Mesenchymal stem cell (in vitro differentiated cells and primary cell): ENCODE results near the gene SKA3.
A peak's percentile ranks its signal among the peaks of the same experiment; 100 is the strongest.

Experiments used
- DNase-seq: peaks from one replicate; pipeline ENCODE4 v3.0.0-alpha.2; 2013
- H2AFZ ChIP-seq: one replicate; pipeline ENCODE4 v1.6.1; 2013; ENCODE audit warnings: low read depth, mild to moderate bottlenecking, control low read depth, inconsistent platforms, low read length, moderate library complexity
- H2AK5ac ChIP-seq: 2 replicates; pipeline ENCODE4 v1.6.1; 2013; ENCODE audit warnings: low read length, moderate library complexity, mild to moderate bottlenecking, inconsistent platforms; ENCODE audit not compliant: severe bottlenecking
- H2BK120ac ChIP-seq: one replicate; pipeline ENCODE4 v1.6.1; 2013; ENCODE audit warnings: low read depth, mild to moderate bottlenecking, inconsistent platforms, low read length, moderate library complexity
- H2BK12ac ChIP-seq, 2 experiments: one replicate each; pipeline ENCODE4 v1.6.1; 2013; ENCODE audit warnings: inconsistent platforms in 2 of 2, low read length in 2 of 2, mild to moderate bottlenecking in 2 of 2, moderate library complexity in 2 of 2, control low read depth in 1 of 2
- H2BK15ac ChIP-seq: one replicate; pipeline ENCODE4 v1.6.1; 2013; ENCODE audit warnings: mild to moderate bottlenecking, low read depth, inconsistent platforms; ENCODE audit not compliant: poor library complexity, severe bottlenecking
- H2BK5ac ChIP-seq: 2 replicates; pipeline ENCODE4 v1.6.1; 2013; ENCODE audit warnings: low read depth, mild to moderate bottlenecking, low read length, control low read depth, inconsistent platforms; ENCODE audit not compliant: poor library complexity, severe bottlenecking
- H3K14ac ChIP-seq, 2 experiments: one replicate each; pipeline ENCODE4 v1.6.1; 2013; ENCODE audit warnings: inconsistent platforms in 2 of 2, low read length in 2 of 2, control low read depth in 1 of 2, mild to moderate bottlenecking in 1 of 2, moderate library complexity in 1 of 2
- H3K18ac ChIP-seq, 2 experiments: one replicate each; pipeline ENCODE4 v1.6.1; 2013; ENCODE audit warnings: inconsistent platforms in 2 of 2, low read length in 2 of 2, control low read depth in 1 of 2, low read depth in 1 of 2, mild to moderate bottlenecking in 1 of 2
- H3K23ac ChIP-seq, 2 experiments: one replicate each; pipeline ENCODE4 v1.6.1; 2013; ENCODE audit warnings: inconsistent platforms in 2 of 2, low read length in 2 of 2, mild to moderate bottlenecking in 2 of 2, moderate library complexity in 2 of 2, control low read depth in 1 of 2
- H3K27ac ChIP-seq: 2 replicates; pipeline ENCODE4 v1.5.1; 2013; ENCODE audit warnings: mild to moderate bottlenecking, moderate library complexity, low read length, control low read depth, inconsistent platforms; ENCODE audit not compliant: poor library complexity, severe bottlenecking
- H3K27me3 ChIP-seq, 2 experiments: 2 replicates each; pipeline versions ENCODE4 v1.6.1 to v1.7.0; 2013; ENCODE audit warnings: low read length in 2 of 2, mild to moderate bottlenecking in 2 of 2, moderate library complexity in 2 of 2, control low read depth in 1 of 2, inconsistent platforms in 1 of 2; ENCODE audit not compliant: control insufficient read depth in 1 of 2, insufficient read depth in 1 of 2
- H3K36me3 ChIP-seq, 2 experiments: 2 replicates each; pipeline versions ENCODE4 v1.6.1 to v1.7.0; 2013; ENCODE audit warnings: low read length in 2 of 2, control low read depth in 1 of 2, inconsistent platforms in 1 of 2, low read depth in 1 of 2, mild to moderate bottlenecking in 1 of 2; ENCODE audit not compliant: insufficient read depth in 2 of 2, control insufficient read depth in 1 of 2
- H3K4ac ChIP-seq, 2 experiments: one replicate each; pipeline ENCODE4 v1.6.1; 2013; ENCODE audit warnings: inconsistent platforms in 2 of 2, low read length in 2 of 2, mild to moderate bottlenecking in 2 of 2, moderate library complexity in 2 of 2, control low read depth in 1 of 2, low read depth in 1 of 2
- H3K4me1 ChIP-seq: 2 replicates; pipeline ENCODE4 v1.6.1; 2013; ENCODE audit warnings: low read depth, low read length, control low read depth; ENCODE audit not compliant: control insufficient read depth, insufficient read depth
- H3K4me2 ChIP-seq: 2 replicates; pipeline ENCODE4 v1.6.1; 2013; ENCODE audit warnings: low read length, mild to moderate bottlenecking, inconsistent platforms; ENCODE audit not compliant: poor library complexity, severe bottlenecking
- H3K4me3 ChIP-seq, 2 experiments: 2 replicates each; pipeline versions ENCODE4 v1.5.1 to v1.7.0; 2013; ENCODE audit warnings: low read length in 2 of 2, mild to moderate bottlenecking in 2 of 2, control low read depth in 1 of 2, low read depth in 1 of 2; ENCODE audit not compliant: insufficient read depth in 1 of 2
- H3K79me1 ChIP-seq: replicated peaks from 2 replicates; pipeline ENCODE4 v1.6.1; 2013; ENCODE audit warnings: mild to moderate bottlenecking, control low read depth, low read length, inconsistent platforms; ENCODE audit not compliant: poor library complexity, severe bottlenecking
- H3K9ac ChIP-seq: 2 replicates; pipeline ENCODE4 v1.7.0; 2013; ENCODE audit warnings: mild to moderate bottlenecking, low read length, moderate library complexity
- H3K9me3 ChIP-seq: 2 replicates; pipeline ENCODE4 v1.7.0; 2013; ENCODE audit warnings: mild to moderate bottlenecking, low read length; ENCODE audit not compliant: control insufficient read depth
- H4K8ac ChIP-seq: one replicate; pipeline ENCODE4 v1.6.1; 2013; ENCODE audit warnings: inconsistent platforms, mild to moderate bottlenecking, low read length, moderate library complexity
- H4K91ac ChIP-seq: one replicate; pipeline ENCODE4 v1.6.1; 2013; ENCODE audit warnings: mild to moderate bottlenecking, low read length, inconsistent platforms
- WGBS: methylation state at CpG from one replicate; pipeline ENCODE4 v1.1.7; 2013; ENCODE audit warnings: mixed read lengths; 5-methylcytosine and 5-hydroxymethylcytosine counted together

The SKA3 gene

GRCh38 chr13:21142766-21143165 lies 33.6 kb downstream of the SKA3 start:
- no peak overlapping the region for H2BK120ac ChIP-seq
- no peak overlapping the region for H3K14ac ChIP-seq
- no peak overlapping the region for H3K18ac ChIP-seq
- no peak overlapping the region for H4K91ac ChIP-seq
- H3K79me1 ChIP-seq = peaks cover 9% of the 10 kb centered on the region
- peak overlapping the region in 1 of 2 experiments; percentile 30 for H3K4me3 ChIP-seq
- no peak overlapping the region for H2AK5ac ChIP-seq
- H3K27me3 ChIP-seq = no peaks in the 10 kb centered on the region
- H3K4me1 ChIP-seq = peaks cover 4% of the 10 kb centered on the region
- no peak overlapping the region for H3K4me2 ChIP-seq
- H3K9ac ChIP-seq = no peak overlapping the region
- no peak overlapping the region for H2AFZ ChIP-seq
- H4K8ac ChIP-seq = no peak overlapping the region
- no peak overlapping the region for H3K4ac ChIP-seq
- no peak overlapping the region for H2BK5ac ChIP-seq
- no peak for DNase-seq
- H2BK12ac ChIP-seq = no peak overlapping the region
- H3K27ac ChIP-seq = no peak overlapping the region
- no peak overlapping the region for H3K23ac ChIP-seq
- no peak overlapping the region for H2BK15ac ChIP-seq
- 99% methylated on average over 3 of the region's 3 CpGs for WGBS
- no peaks in the 10 kb centered on the region for H3K9me3 ChIP-seq
- peaks cover 16 to 42% of the 10 kb centered on the region in 2 experiments for H3K36me3 ChIP-seq

- H2BK15ac ChIP-seq = no peak overlapping the region
Observed at GRCh38 chr13:21139374-21139773, 37.0 kb downstream of the SKA3 start.

GRCh38 chr13:21138561-21138960 lies 37.8 kb downstream of the SKA3 start:
- 92% methylated on average over 1 of the region's 1 CpG for WGBS
- peaks cover 7% of the 10 kb centered on the region for H3K4me1 ChIP-seq
- H3K27me3 ChIP-seq = no peaks in the 10 kb centered on the region
- H3K9ac ChIP-seq = no peak overlapping the region
- H4K8ac ChIP-seq = no peak overlapping the region
- no peak overlapping the region for H2BK5ac ChIP-seq
- no peak overlapping the region for H3K4me2 ChIP-seq
- no peak overlapping the region for H3K14ac ChIP-seq
- no peak overlapping the region for H3K18ac ChIP-seq
- H2AFZ ChIP-seq = no peak overlapping the region
- H4K91ac ChIP-seq = no peak overlapping the region
- H2BK120ac ChIP-seq = no peak overlapping the region
- no peak overlapping the region for H2AK5ac ChIP-seq
- no peak overlapping the region for H3K4me3 ChIP-seq
- H3K23ac ChIP-seq = no peak overlapping the region
- no peak overlapping the region for H3K27ac ChIP-seq
- no peak overlapping the region for H2BK15ac ChIP-seq
- no peaks in the 10 kb centered on the region for H3K9me3 ChIP-seq
- no peak overlapping the region for H2BK12ac ChIP-seq
- H3K79me1 ChIP-seq = peaks cover 6% of the 10 kb centered on the region
- H3K36me3 ChIP-seq = peaks cover 5 to 12% of the 10 kb centered on the region in 2 experiments
- H3K4ac ChIP-seq = no peak overlapping the region
- no peak for DNase-seq

More at GRCh38 chr13:21139374-21139773, 37.0 kb downstream of the SKA3 start:
- H3K14ac ChIP-seq = no peak overlapping the region
- DNase-seq = no peak
- no peak overlapping the region for H3K27ac ChIP-seq
- H3K9ac ChIP-seq = peak overlapping the region; percentile 98
- no peak overlapping the region for H2AFZ ChIP-seq
- H3K4me2 ChIP-seq = no peak overlapping the region
- H3K27me3 ChIP-seq = no peaks in the 10 kb centered on the region
- H3K23ac ChIP-seq = no peak overlapping the region
- 95% methylated on average over 12 of the region's 12 CpGs for WGBS
- H3K9me3 ChIP-seq = no peaks in the 10 kb centered on the region
- H2BK120ac ChIP-seq = no peak overlapping the region
- H3K36me3 ChIP-seq = peaks cover 8 to 16% of the 10 kb centered on the region in 2 experiments
- peaks cover 6% of the 10 kb centered on the region for H3K79me1 ChIP-seq
- peaks cover 7% of the 10 kb centered on the region for H3K4me1 ChIP-seq
- no peak overlapping the region for H2BK12ac ChIP-seq
- no peak overlapping the region for H4K91ac ChIP-seq
- peak overlapping the region; percentile 89 for H2AK5ac ChIP-seq
- peak overlapping the region in 1 of 2 experiments; percentile 93 for H3K4me3 ChIP-seq
- H2BK5ac ChIP-seq = no peak overlapping the region
- H4K8ac ChIP-seq = no peak overlapping the region
- no peak overlapping the region for H3K18ac ChIP-seq
- H3K4ac ChIP-seq = no peak overlapping the region

GRCh38 chr13:21137696-21138095 lies 38.7 kb downstream of the SKA3 start:
- peaks cover 7% of the 10 kb centered on the region for H3K4me1 ChIP-seq
- H2AK5ac ChIP-seq = no peak overlapping the region
- H2BK15ac ChIP-seq = no peak overlapping the region
- peak; percentile 44 for DNase-seq
- H3K27ac ChIP-seq = no peak overlapping the region
- H3K18ac ChIP-seq = no peak overlapping the region
- no peak overlapping the region for H3K9ac ChIP-seq
- H4K8ac ChIP-seq = no peak overlapping the region
- no peak overlapping the region for H2BK5ac ChIP-seq
- WGBS = 66% methylated on average over 5 of the region's 5 CpGs
- no peak overlapping the region for H3K14ac ChIP-seq
- H2BK12ac ChIP-seq = no peak overlapping the region
- H3K27me3 ChIP-seq = no peaks in the 10 kb centered on the region
- H3K23ac ChIP-seq = no peak overlapping the region
- no peak overlapping the region for H3K4me2 ChIP-seq
- no peak overlapping the region for H3K4me3 ChIP-seq
- no peaks in the 10 kb centered on the region for H3K9me3 ChIP-seq
- no peak overlapping the region for H4K91ac ChIP-seq
- no peak overlapping the region for H2AFZ ChIP-seq
- H3K36me3 ChIP-seq = peaks cover 3 to 5% of the 10 kb centered on the region in 2 experiments
- peaks cover 6% of the 10 kb centered on the region for H3K79me1 ChIP-seq
- H2BK120ac ChIP-seq = no peak overlapping the region
- H3K4ac ChIP-seq = no peak overlapping the region
